Stimulated activated CD4-positive, alpha-beta T cell treated with anti-CD3 and anti-CD28 coated beads, Interleukin-12 subunit alpha, Interleukin-12 subunit beta, amount 100 ng/mL, for 24 hours (primary cell): ENCODE data around the gene PPARA.
"Not testable (repeated sequence)": the region's sequence is repeated elsewhere in the genome, so short reads cannot be mapped to it uniquely, and the experiment has no call there.

Experiments
- DNase-seq, 2 experiments: peaks; one replicate each; pipeline ENCODE4 v3.0.0-alpha.2; 2020; ENCODE audit warnings: low read depth in 2 of 2

PPARA gene

GRCh38 chr22:46244771-46245170 lies 94.4 kb downstream of the PPARA start:
- DNase-seq: no peak

DNA sequence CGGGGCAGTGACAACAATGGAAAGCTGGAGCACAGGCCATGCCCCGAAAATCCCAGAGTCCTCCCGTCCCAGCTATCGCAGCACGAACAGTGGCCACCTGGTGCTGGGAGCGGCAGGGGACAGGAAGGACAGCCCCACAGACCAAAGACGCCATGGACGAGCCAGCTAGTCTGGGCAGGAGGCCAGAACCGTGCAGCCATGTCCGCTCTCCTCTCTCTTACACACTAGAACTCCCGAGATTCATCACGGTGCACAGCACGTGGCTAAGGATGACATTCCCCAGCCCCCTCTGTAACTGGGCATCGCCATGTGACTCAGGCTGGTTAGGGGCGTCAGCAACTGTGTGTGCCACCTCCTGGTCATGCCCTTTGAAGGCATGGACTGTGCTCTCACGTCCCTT lies 95.2 kb downstream of the PPARA start:
- DNase-seq: no peak

DNA sequence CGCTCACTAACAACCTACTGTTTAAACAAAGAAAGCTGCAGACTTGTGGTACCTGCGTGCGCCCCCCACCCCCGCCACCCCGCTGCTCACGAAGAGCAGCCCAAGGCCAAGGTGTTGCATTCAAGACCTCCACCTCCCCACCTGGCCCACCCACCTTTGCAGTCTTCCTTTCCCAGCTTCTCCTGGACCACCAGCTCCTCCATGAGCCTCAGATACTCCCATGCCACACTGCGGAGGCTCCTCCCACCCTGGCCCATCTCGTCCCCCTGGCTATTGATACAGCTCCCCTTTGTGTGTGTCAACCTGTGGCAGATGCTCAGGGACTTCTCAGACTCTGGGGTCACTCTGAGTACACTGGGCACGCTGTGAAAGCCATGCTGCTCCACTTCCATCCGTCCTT lies 95.9 kb downstream of the PPARA start:
- DNase-seq: no peak

GRCh38 chr22:46247443-46247975 lies 97.2 kb downstream of the PPARA start:
- DNase-seq: no peak

- DNase-seq: peak; percentile 83 to 89
Observed at GRCh38 chr22:46250035-46250782, 99.9 kb downstream of the PPARA start, which contains the start of gene CDPF1. Gene CDPF1 (minus strand): TSS chr22:46250293. CDS start chr22:46248284, 2,009 bp downstream.

GRCh38 chr22:46250783-46251125 lies 100.4 kb downstream of the PPARA start:
- no peak for DNase-seq

- no peak for DNase-seq
Observed at GRCh38 chr22:46251266-46251665, 100.9 kb downstream of the PPARA start.

- DNase-seq: no peak
Observed at GRCh38 chr22:46251816-46252380, 101.6 kb downstream of the PPARA start.

DNA sequence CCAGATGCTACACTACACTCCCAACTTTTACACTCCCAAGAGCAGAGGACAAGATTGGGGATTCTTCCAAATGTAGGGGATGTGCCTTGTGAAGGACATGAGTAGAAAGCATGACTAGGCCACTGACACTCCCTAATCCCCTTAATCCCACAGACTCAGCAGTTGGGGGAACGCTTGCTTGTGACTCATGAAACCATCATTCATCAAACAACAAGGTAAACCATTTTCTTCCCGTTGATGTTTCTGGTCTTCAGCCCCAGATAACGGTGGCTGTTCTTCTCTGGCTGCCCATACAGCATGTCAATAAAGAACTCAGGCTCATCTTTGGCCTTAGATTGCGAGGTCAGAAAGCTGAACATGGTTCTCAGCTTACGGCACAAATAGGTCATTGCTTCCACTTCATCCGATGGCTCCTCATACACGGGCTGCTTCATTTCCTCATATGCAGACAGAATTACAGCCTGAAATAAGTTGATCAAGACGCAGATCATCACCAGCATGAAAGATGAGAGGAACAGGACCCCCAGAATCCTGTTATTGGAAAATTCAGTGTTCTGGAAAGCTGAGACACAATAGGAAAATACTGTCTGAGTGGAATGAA lies 106.1 kb downstream of the PPARA start:
- no peak for DNase-seq

GRCh38 chr22:46259374-46259773 lies 109.0 kb downstream of the PPARA start:
- DNase-seq: no peak

DNA sequence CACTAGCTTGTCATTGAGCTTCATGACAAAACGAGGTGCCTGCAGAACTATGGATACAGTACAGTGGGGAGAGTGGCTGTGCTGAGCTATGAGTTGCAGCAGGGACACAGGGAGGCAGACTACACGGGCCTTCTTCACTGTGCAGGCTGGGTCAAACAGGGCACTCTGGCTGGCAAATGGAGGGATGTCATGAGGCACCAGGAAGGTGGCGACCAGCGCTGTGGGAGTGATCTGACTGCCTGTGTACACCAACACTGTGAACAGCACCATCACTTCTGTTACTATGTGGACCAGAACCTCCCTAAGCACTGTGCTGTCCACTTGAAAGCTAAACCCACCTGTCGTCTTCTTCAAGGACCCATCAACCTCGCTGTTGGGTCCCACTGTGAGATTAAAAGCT lies 109.7 kb downstream of the PPARA start:
- no peak for DNase-seq

- DNase-seq: peak in 1 of 2 experiments; percentile 38
Observed at GRCh38 chr22:46262449-46263215, 112.3 kb downstream of the PPARA start.

- no peak for DNase-seq
Observed at GRCh38 chr22:46263216-46263590, 112.9 kb downstream of the PPARA start, which contains the start of gene PKDREJ. Gene PKDREJ (minus strand): TSS chr22:46263343. CDS start chr22:46263322, 21 bp downstream.

- not testable (repeated sequence) for DNase-seq
Observed at GRCh38 chr22:46264520-46264919, 114.2 kb downstream of the PPARA start.

GRCh38 chr22:46265627-46266026 lies 115.3 kb downstream of the PPARA start:
- DNase-seq: not testable (repeated sequence)

DNA sequence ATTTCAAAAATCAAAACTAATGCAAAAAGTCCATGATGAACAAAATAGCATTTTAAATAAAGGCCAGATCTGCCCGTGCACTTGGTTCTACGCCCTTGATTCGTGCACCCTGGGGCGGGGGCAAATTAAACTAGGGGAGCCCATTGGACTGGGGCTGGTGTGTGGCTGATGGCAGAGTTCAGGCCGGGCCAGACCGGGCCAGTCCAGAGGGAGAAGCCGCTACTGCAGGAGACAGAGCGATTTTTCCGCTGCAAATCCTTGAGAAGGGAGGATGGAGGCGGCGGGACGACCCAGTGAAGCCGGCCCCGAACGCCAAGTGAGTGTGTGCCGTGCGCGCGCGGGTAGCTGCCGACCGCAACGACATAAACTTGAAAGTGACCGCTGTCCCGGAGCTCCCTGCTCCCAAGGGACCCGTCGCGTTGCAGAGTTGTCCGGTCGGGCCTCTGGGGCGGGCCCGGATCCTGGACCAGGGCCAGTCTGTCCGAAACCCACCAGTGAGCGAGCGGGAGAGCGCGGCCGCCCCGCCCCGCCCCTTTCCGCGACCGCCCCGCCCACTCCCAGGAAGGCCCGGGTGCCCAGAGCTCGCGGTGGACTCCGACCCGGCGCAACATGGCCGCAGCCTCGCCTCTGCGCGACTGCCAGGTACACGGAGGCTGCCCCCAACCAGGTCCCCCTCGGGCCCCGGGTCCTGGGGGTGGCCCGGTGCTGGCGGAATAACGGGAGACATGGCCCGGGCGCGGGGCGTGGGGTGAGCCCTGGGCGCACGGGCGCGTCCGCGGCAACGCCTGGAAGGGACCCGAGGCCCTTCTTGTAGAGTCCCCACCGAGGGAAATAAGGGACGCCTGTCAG lies 117.3 kb downstream of the PPARA start, which contains the start of gene TTC38:
TTC38 (plus strand) TSS at position 578 of the 849 bp plus-strand sequence; CDS start at position 610, 32 bp downstream.
- DNase-seq: peak in 1 of 2 experiments; percentile 41

DNA sequence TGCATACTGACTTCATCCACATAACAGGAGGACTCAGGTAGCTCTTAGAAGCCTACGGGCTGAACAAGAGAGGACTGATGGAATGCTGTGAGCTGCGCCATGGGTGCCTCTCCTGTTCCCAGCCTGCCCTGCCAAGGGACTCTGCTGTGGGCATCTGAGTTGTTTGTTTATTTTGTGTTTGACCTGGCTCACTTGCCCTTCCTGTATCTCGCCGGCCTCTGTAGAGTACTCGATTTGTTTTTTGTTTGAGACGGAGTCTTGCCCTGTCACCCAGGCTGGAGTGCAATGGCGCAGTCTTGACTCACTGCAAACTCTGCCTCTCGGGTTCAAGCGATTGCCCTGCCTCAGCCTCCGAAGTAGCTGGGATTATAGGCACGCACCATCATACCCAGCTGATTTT lies 119.2 kb downstream of the PPARA start:
- DNase-seq: no peak

DNA sequence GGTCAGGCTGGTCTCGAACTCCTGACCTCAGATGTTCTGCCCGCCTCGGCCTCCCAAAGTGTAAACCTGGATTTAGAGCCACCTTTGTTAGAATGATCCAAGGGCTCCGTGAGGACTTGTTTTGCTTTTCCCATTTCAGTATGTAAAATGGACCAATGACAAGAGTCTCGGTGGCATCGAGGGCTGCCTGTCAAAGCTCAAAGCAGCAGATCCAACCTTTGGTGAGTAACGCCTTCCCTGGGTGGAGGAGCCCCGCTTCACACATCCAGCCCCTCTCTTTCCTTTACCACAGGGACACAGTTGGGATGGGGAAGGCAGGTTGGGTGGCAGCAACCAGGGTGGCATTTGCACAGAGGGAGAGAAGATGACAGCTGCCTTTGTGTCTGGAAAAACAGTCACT lies 121.9 kb downstream of the PPARA start:
- no peak for DNase-seq

DNA sequence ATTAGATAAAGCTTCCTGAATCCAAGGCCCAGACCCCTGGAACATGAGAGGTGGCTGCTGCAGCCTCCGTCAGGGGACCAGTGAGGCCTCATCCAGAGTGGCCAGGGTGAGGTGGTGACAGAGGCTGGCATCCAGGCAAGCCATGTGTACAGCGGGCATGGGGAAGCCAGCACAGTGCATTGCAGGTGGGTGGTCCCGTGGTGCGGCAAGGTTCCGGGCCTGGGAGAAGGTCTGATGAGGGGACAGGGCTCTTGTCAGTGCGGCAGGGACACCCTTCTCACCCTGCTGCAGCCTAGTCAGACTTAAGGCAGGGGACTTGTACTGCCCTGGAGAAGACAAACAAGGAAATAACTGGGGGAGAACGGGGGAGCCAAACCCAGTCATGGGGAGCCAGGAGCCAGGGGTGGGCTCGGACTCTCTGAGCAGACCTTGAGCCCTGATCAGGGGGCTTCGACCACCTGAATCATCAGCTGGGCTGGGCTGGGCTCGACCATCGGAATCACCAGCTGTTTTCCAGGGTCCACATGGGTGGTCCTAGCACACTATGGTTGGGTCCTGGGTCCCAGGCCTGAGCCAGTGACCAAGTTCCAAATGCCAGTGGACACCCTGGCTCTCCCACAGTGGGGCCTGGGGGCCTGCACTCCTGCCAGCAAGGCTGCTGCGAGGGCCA lies 122.6 kb downstream of the PPARA start:
- DNase-seq: no peak

DNA sequence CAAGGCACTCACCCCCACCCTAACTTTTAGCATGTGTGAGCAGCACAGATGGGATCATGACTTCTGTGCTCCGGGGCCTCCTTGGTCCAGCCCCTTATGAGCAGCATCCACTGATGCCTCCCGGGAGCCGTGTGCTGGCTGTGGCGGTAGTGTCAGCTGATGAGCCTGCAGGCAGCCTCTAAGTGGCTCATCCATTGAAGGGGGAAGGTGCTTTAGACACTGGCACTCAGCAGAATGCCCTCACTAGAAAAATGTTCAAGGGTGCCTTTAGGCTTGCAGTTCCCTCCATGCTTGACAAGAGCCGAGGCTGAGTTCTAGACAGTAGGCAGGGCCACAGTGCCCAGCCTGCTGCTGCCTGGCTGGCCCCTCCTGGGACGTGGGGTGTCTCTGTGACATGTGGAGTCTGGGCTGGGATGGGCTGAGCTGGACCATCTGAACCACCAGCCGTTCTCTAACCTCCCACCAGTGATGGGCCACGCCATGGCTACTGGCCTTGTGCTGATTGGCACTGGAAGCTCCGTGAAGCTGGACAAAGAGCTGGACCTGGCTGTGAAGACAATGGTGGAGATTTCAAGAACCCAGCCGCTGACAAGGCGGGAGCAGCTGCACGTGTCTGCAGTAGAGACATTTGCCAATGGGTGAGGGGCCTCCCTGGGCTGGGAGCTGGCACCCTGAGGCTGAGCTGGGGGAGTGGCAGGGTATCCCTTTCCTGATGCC lies 123.3 kb downstream of the PPARA start:
- no peak for DNase-seq
